GM12878 (cell line): ENCODE data around the gene SELENBP1.

Source experiments
- EZH2 ChIP-seq: IDR thresholded peaks from 2 replicates; pipeline ENCODE4 v1.6.1; 2012; ENCODE audit warnings: low read depth, mild to moderate bottlenecking, control low read depth, inconsistent platforms, low read length, borderline replicate concordance; ENCODE audit not compliant: control insufficient read depth
- FOXM1 ChIP-seq: IDR thresholded peaks from 2 replicates; pipeline ENCODE4 v1.6.1; 2012; ENCODE audit warnings: low read depth, mild to moderate bottlenecking, inconsistent platforms, low read length, moderate library complexity
- HDAC6 ChIP-seq: fragments of 200-600 bp; sonication (generic); IDR thresholded peaks from one replicate; pipeline ENCODE4 v1.8.0; 2017; ENCODE audit warnings: antibody characterized with exemption; ENCODE audit not compliant: unreplicated experiment
- IRF4 ChIP-seq: IDR thresholded peaks from 2 replicates; pipeline ENCODE4 v1.6.1; 2011; ENCODE audit warnings: low read depth, low read length
- RAD21 ChIP-seq: IDR thresholded peaks from 2 replicates; pipeline ENCODE4 v1.6.1; 2011; ENCODE audit warnings: mild to moderate bottlenecking, low read depth, low read length, moderate library complexity; ENCODE audit not compliant: insufficient read depth
- RELA ChIP-seq: fragments of 450-650 bp; IDR thresholded peaks from 2 replicates; pipeline ENCODE4 v1.8.0; 2014; ENCODE audit warnings: borderline replicate concordance; ENCODE audit not compliant: partially characterized antibody
- TBL1XR1 ChIP-seq: IDR thresholded peaks from 2 replicates; pipeline ENCODE4 v1.6.1; 2012; ENCODE audit warnings: low read depth, low read length, improper control_type of control experiment
- ZSCAN29 ChIP-seq: fragments of 450-650 bp; IDR thresholded peaks from 2 replicates; pipeline ENCODE4 v1.6.1; 2017; ENCODE audit warnings: mild to moderate bottlenecking, moderate library complexity
- TF ChIP-seq, protein P1 (sequence below): IDR thresholded peaks from 2 replicates; pipeline ENCODE4 v1.6.1; 2012; ENCODE audit warnings: low read depth, low read length, improper control_type of control experiment
- TF ChIP-seq, protein P2 (sequence below): fragments of 450-650 bp; IDR thresholded peaks from 2 replicates; pipeline ENCODE4 v1.6.1; 2018; ENCODE audit warnings: mild to moderate bottlenecking, low read depth, moderate library complexity; ENCODE audit not compliant: partially characterized antibody
- TF ChIP-seq, protein P3 (sequence below): fragments of 450-650 bp; conservative IDR thresholded peaks from 2 replicates; pipeline ENCODE4 v1.6.1; 2017; ENCODE audit warnings: mild to moderate bottlenecking, moderate library complexity

DNA sequence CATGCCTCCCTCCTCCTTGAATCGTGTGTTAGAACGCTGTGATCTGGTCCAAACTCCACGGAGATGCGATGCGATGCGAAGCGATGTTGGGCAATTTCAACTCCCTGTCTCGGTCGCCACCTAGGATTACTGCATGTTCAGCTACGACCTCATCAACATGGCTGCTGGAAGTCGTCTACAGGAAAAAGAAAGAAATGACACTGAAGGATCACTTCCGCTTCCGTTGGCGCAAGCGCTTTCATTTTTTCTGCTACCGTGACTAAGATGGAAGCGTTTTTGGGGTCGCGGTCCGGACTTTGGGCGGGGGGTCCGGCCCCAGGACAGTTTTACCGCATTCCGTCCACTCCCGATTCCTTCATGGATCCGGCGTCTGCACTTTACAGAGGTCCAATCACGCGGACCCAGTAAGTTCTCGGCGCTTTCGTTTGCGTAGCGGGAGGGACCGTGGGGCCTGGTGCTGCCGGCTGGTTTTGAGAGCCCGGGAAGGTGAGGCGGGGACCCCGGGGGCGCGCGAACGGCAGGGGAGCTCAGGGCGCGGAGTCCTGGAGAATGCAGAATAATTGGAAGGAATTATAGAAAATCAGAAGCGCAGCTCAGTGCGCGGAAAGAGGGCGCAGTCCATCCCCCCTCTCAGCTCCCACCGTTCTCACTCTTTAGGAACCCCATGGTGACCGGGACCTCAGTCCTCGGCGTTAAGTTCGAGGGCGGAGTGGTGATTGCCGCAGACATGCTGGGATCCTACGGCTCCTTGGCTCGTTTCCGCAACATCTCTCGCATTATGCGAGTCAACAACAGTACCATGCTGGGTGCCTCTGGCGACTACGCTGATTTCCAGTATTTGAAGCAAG is 27.0 kb upstream of the SELENBP1 start, which contains the start of gene PSMB4:
- TF ChIP-seq EZH2 (no peak), HDAC6 (no peak), TBL1XR1 (peak; percentile 68; the same call in 1 of the 2 replicates), RAD21 (peak; percentile 70), ZSCAN29 (no peak), RELA (peak; percentile 80), FOXM1 (no peak), IRF4 (peak; percentile 65; the same call in 1 of the 2 replicates)
- TF ChIP-seq, protein P1, sequence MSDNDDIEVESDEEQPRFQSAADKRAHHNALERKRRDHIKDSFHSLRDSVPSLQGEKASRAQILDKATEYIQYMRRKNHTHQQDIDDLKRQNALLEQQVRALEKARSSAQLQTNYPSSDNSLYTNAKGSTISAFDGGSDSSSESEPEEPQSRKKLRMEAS, result peak; percentile 61
- TF ChIP-seq, protein P2, sequence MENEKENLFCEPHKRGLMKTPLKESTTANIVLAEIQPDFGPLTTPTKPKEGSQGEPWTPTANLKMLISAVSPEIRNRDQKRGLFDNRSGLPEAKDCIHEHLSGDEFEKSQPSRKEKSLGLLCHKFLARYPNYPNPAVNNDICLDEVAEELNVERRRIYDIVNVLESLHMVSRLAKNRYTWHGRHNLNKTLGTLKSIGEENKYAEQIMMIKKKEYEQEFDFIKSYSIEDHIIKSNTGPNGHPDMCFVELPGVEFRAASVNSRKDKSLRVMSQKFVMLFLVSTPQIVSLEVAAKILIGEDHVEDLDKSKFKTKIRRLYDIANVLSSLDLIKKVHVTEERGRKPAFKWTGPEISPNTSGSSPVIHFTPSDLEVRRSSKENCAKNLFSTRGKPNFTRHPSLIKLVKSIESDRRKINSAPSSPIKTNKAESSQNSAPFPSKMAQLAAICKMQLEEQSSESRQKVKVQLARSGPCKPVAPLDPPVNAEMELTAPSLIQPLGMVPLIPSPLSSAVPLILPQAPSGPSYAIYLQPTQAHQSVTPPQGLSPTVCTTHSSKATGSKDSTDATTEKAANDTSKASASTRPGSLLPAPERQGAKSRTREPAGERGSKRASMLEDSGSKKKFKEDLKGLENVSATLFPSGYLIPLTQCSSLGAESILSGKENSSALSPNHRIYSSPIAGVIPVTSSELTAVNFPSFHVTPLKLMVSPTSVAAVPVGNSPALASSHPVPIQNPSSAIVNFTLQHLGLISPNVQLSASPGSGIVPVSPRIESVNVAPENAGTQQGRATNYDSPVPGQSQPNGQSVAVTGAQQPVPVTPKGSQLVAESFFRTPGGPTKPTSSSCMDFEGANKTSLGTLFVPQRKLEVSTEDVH, result peak; percentile 83
- TF ChIP-seq, protein P3, sequence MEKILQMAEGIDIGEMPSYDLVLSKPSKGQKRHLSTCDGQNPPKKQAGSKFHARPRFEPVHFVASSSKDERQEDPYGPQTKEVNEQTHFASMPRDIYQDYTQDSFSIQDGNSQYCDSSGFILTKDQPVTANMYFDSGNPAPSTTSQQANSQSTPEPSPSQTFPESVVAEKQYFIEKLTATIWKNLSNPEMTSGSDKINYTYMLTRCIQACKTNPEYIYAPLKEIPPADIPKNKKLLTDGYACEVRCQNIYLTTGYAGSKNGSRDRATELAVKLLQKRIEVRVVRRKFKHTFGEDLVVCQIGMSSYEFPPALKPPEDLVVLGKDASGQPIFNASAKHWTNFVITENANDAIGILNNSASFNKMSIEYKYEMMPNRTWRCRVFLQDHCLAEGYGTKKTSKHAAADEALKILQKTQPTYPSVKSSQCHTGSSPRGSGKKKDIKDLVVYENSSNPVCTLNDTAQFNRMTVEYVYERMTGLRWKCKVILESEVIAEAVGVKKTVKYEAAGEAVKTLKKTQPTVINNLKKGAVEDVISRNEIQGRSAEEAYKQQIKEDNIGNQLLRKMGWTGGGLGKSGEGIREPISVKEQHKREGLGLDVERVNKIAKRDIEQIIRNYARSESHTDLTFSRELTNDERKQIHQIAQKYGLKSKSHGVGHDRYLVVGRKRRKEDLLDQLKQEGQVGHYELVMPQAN, result peak; percentile 66; the same call in 1 of the 2 replicates
